NOMO-1 (cell line): ENCODE data around the gene KLHL1.

Source experiments
- DNase-seq, 2 experiments: peaks; one replicate each; lab custom pipeline; 2025; ENCODE audit not compliant: unreplicated experiment in 2 of 2; lab: John Stamatoyannopoulos, UW

The KLHL1 gene

DNA sequence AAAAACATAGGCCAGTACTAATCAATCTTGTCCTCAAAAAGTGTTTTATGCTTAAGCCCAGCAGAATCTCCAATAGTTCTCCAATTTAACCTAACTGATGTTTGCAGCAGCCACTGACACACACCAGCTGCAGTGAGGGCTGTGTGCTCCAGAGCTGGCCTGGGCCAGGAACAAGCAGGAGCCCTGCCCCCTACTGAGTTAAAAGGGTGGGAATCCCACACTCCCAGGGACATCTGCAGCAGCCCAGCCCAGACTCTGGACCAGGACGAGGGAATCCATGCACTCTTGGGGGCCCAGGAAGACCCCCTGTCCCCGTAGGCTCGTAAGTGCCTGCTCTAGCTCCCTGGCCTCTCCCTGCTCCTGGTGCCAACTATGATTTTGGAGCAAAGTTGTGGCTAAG is 92.1 kb downstream of the KLHL1 start:
- no peak for DNase-seq

DNA sequence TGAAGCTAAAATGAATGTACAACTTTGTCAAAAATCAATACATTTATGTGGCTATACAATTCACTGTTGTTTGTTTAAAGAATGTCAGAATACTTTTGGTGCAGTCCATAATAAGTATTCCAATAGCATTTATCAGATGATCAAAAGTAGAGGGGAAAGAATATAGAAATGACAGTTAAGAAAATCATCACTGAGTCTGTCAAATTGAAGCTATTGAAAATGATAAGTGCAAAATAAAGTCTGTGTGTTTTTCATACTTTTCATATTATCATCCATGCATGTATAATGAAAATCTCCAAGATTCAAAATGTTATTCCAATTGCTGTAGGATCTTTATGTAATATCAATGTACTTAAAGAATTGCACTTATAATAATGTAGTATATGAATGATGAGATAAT is 93.9 kb downstream of the KLHL1 start:
- no peak for DNase-seq

DNA sequence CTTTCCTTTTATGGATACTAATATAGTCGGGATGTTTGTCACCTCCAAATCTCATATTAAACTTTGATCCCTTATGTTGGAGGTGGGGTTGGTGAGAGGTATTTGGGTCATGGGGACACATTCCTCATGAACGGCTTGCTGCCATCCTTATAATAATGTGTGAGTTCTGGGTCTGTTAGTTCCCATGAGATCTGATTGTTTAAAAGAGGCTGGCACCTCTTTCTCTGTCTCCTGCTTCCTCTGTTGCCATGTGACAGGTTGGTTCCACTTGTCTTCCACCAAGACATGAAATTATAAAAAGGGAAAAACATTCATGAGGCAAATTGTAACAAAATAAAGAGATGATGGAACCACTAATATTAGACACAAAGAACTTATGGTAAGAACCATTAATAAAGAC is 108.4 kb downstream of the KLHL1 start:
- DNase-seq: no peak

DNA sequence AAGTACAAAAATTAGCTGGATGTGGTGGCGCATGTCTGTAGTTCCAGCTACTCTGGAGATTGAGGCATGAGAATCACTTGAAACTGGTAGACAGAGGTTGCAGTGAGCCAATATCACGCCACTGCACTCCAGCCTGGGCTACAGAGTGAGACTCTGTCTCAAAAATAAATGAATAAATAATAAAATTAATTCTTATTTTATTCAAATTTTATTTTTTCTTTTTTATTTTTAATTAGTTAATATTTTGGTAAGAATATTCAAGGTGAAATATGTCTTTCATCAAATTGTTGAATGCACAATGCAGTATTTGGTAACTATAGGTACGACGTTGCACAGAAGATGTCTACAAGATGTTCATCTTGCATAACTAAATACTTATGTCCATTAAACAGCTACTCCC is 111.2 kb downstream of the KLHL1 start:
- DNase-seq: no peak

DNA sequence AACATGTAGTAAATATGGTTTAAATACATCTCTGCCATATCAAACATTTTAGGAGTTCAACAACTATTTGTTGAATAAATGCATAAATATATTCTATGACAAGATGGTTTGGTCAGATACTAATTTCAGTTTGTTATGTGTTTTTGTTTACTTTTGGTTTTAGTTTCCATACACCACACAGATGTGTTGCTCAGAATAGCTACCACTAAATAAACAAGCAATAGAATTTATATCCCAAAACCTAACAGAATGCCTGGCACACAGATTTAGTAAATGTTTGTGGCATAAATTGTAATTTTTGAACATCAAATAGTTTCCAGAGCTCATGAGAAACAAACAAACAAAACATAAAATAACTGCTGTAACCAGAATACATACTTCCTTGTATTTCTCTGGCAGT is 127.5 kb downstream of the KLHL1 start:
- no peak for DNase-seq

DNA sequence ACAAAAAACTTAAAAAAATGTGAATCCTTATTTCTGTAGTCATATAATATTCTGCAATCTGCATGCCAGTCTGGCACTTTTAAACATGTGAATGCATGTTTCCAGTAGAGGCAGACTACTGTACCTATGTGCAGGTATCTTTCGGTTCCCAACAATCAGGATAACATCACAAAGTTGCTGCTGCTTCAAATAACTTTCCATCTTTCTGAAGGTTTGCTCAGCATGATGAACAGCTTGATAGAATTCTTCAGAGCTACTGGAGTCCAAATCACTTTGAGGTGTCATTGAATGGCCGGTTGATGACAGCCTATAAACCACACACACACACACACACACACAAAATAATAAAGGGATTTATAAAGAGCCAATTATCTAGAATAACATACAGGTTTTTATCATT is 132.8 kb downstream of the KLHL1 start:
- no peak for DNase-seq

DNA sequence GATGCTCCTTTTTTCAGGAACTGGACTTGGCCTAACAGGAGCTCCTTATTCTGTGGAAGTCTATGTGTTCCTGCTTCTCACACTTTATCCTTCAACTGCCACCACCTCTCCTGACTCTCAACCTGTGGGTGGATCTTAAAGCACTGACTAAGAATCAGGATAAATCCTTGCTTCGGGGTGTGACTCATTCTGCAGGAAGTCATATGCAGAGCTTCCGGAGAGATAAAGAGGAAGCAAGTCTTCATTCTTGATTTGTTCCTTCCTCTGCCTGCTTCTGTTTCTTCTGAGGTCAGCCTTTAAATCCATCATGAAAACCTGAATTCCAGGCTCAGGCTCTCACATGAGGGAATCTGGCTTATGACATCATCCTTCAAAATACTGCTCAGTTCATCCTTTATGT is 137.7 kb downstream of the KLHL1 start:
- no peak for DNase-seq

DNA sequence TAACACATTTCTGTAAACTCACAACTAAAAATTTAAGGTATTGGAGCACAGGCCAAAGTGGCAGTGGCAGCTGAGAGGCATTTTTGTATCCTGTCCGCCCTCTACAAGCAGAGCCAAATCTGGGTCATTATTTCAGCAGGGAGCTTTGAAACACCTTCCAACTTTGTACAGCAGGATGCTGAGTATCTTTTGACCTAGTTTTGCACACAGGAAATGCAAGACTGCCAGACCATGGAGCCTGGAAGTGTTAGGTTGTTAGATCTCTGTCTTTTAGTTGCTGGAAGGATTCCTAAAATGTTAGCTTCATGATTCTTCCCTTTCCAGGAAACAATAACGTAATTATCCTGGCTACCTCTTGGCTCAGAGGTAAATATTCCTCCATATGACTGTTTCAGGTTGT is 149.2 kb downstream of the KLHL1 start:
- no peak for DNase-seq

DNA sequence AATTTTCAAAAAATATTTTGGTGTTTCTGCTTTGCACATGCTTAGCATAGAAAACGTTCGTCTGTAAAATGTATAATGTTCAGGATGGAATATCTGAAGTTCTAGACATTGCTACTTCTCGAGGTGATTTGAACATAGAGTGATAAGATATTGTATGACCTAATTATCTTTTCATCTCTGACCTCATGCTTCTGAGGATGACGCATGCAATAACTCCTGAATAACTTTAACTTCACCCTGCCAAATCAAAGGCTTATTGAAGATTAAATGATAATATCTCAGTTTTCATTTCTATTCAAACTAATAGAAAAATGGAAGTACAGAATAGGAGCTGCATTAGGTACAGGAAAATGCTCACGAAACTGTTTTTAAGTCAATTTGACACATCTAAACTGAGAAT is 151.4 kb downstream of the KLHL1 start:
- DNase-seq: no peak

DNA sequence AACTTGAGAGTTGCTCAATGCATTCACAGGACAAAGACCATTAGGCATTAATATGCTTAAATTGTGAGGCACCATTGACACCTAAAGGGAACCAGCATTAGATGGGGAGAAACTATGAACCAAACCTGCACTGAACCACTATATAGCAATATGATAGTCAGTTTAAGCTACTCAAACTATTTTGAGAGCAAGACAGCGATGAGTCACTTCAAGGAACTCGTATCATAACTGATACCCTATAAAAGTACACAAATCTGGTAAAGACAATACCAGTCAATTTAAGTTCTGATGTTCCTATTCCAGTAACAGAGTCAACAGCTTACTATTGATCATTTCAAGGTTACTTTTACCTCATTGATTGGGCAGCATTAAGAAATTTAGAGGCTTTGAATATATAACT is 151.9 kb downstream of the KLHL1 start:
- DNase-seq: no peak

DNA sequence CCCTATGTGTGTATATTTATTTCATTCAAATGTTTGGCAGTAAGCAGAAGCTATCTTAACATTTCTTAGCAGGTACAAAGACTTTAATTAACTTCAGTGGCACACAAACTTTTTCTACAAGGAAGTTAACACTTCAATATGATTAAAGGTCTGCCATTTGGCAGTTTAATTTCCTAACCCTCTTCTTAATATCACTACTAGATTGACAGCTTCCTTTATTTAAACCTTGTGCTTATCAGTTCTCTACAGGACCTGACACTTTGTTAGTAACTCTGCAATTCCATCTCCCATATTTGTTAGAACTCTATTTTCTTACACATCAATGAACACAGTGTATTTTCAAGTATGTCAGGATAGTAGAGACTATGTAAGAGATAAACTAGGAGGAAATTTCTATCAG is 153.0 kb downstream of the KLHL1 start:
- no peak for DNase-seq

DNA sequence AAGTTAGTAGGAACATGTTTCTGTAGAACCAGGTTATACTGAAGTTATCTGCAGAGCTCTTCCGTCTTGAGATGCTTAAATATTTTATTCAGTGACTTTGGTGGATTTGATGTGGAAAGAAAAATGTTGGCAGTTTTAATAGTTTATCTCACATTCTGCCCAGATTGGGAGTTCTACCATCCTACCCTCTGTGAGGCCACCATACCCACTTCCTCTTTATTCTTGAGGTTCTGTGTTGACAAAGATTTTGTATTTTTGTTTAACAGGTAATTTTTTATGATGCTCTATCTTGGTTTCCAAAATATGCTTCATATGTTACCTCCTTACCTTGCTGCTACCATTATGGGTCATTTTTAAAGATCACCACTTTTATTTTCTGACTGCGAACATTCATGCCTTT is 156.8 kb downstream of the KLHL1 start:
- no peak for DNase-seq

DNA sequence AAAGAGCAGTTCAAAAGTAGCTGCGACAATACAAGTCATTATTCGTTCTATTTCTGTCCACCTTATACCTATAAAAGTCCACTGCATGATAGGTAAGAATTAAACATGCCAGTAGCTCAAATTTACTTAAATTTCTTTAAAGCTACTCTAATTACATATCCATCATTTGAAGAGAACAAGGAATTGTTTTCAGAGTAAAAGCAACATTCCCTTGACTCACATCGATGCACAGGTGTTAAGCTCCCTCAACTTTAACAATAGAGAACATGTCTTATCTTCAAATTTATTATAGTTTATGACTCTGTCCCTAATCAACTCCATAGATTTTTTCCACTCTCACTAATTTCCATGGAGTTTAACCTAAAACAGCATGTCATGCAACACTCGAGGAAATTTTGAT is 158.1 kb downstream of the KLHL1 start:
- no peak for DNase-seq

DNA sequence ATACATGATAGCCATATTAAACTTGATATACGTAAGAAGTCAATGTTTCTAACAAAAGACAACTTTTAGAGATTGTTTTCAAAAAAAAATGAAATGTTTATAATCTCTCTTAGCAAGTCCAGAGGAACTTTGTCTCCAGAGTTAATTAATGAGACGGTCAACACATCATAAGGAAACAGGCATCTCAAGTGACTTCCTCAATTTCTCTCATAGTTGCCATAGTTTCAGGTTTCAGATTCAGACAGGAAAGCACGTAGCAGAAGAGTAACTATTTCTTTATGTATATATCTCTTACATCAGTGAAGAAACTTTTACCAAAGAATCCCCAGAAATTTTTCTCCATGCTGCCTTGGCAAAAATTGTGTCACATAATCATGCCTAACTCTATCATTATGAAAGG is 160.2 kb downstream of the KLHL1 start:
- no peak for DNase-seq

DNA sequence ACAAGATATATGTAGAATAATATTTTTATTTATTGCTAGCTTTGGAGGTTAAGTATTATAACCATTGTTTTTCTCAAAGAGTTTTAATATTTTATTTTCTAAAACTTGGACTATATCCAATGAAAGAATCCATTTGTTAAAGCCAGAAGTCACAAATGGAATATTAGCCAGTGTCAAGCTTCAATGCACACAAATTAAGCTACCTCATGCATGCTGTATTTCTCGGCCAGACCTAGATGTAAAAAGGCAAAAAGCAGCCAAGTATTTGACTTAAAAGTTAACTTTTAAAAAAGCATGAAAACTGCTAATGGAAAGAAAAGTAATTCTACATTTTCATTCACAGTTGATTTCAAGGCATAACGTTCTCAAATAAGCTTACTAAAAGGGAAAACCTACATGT is 160.7 kb downstream of the KLHL1 start:
- DNase-seq: no peak

DNA sequence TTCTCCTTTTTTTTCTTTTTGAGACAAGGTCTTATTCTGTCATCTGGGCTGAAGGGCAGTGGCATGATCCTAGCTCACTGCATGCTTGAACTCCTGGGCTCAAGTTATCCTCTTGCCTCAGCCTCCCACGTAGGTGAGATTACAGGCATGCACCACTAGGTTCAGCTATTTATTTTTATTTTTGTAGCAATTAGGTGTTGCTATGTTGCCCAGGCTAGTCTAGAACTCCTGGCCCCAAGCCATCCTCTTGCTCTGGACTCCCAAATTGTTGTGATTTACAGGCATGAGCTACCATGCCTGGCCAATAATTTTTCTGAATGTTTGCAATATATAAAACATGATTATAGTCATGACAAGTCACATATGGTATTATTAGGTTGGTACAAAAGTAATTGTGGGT is 161.7 kb downstream of the KLHL1 start:
- DNase-seq: no peak

DNA sequence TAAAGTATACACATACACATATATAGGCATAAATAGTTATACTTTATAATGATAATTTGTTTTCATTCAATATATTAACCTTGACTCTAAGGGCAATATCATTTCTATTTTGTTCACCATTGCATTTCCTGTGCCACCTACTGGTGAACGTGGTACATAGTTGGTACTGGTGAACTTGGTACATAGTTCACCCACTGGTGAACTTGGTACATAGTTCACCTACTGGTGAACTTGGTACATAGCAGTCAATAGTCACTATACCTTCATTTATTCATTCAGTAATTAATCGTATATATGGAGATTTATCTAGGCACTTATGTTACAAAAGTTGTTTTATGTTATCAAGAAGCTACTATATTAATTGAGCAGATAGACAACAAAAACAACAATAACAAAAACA is 173.2 kb downstream of the KLHL1 start:
- DNase-seq: no peak

DNA sequence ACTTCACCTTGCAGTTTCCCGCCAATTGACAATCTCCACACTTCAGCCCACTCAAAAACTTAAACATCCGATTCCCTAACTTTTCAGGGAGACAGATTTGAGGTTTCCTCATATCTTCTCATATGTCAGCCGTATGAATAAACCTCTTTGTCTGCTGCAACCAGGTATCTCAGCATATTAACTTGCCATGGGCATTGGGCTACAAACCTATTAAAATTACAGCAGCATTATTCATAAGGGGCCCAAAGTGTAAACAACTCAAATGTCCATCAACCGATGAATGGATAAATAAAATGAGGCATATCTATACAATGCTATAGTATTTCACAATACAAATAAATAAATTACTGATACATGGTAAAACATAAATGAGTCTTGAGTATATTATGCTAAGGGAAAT is 180.0 kb downstream of the KLHL1 start:
- no peak for DNase-seq

DNA sequence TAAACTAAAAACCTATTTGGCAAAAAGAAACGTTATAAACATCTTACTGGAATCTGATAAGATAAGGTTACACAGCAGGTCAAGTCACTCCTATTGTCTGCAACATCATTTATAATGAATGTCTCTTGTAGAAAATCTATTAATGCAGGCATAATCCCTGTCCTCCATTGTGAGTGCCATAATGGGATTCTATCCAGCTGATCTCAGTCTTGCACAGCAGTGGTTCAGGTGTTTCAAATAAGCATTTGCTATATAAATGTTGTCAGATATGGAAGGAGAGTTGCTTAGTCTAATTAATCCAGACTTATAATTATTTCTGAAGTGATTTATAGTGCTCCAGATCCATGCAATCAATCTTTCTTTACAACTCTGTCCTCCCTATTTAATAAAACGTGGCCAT is 187.1 kb downstream of the KLHL1 start:
- DNase-seq: no peak

DNA sequence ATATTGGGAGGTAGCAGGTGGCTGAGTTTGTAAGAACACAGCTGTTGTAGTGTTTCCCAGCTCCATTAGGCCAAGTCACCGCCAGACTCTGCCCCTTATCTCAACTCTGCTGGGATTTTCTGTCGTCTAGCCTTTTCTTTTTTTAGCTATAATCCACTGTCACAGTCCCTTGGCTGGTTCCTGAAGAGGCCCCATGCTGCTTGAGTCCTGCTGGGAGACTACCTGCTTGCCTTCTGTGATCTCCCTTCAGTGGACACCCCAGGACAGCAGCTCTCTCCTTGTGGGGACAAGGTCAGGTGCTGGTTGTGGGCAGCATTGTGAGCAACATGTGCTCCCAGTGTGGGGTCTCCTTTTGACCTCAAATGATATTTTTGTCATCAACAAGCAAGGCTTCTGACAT is 195.6 kb downstream of the KLHL1 start:
- DNase-seq: no peak

DNA sequence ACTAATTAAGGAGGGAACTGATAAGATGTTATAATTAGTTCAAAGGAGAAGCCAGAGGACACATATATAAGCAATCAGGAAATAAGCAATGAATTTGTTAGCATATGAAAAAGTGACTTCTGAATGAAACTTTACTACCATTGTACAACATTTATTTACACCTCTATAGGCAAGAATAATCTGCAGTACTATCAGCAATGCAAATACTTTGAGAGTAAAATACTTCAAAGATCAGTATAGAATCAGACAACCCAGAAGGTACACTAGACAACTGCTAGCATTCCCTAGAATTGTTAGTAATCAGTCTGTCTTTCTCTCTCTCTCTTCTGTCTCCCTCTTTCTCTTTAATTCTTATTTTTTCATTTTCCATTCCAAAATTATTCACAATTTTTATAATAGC is 197.5 kb downstream of the KLHL1 start:
- DNase-seq: no peak

DNA sequence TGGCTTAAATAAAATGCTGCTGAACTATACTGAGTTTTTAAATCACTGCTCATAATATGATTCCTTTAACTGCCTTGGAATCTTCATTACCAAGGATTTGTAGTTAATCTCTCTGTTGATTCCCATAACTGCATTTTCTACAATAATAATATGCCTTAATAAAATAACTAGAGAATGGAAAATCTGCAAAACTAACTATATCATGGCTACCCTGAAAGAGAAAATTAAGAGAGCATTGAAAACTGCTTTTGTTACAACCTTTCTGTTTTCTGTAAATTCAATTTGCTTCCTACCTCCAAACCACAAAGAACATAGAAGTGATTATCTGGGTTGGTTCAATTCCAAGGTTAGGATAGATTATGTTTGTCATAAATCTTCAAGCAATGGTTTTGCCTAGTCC is 203.5 kb downstream of the KLHL1 start:
- DNase-seq: no peak

DNA sequence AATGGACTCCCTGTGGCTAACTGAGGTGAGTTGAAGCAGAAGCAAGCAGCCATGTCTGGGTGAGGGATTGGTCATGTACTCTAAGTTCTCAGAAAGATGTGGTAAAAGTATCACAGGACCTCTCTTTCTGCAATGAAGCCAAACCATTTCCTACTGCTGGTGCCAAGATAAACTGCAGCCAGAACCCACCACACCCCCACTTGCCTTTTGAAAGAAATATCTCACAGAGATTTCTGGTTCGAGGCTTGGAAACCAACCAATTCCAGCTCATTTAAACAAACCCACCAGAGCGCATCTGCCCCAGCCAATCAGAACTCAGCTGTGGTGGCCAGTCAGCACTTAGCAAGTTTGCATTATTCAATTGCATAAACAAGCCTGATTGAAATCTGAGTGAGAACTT is 205.2 kb downstream of the KLHL1 start:
- no peak for DNase-seq

DNA sequence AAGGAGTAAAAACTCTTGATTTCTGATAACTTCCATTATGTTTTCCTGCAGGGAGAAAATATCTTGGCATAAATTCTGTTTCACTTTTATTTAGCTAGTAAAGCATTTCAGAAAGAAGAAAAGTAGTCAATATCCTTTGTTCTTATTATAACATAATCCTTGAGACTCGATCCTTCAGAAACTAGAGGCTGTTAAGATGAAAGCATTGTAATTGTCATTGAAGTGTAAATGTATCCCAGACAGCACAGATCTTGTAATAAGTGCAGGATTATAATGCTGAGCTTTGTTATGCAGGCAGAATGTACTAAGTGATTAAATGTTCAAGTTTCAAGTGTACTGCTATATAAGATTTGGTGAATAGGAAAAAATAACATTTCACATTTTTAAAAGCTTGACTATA is 225.8 kb downstream of the KLHL1 start:
- DNase-seq: no peak
